ENCODE data around the gene TJP1. TPM values are rescaled to one million over a fixed set of nuclear protein-coding genes. Genes with fewer than 3 reads are reported as not detected.

TJP1 gene
- total RNA-seq, 4 donors from 2014 or later = 72.4 to 191 (median 136) TPM

- no peak overlapping the region for H3K27ac ChIP-seq
- H3K9me3 ChIP-seq = no peaks in the 10 kb centered on the region
- intact Hi-C loops (cut with DNase I; ENCODE audit: low total_unique reads) = no loop called here
- H3K27me3 ChIP-seq = no peaks in the 10 kb centered on the region
- no peak for TF ChIP-seq POLR2A (IDR thresholded peaks at IDR 0.05)
- TF ChIP-seq, protein P1, sequence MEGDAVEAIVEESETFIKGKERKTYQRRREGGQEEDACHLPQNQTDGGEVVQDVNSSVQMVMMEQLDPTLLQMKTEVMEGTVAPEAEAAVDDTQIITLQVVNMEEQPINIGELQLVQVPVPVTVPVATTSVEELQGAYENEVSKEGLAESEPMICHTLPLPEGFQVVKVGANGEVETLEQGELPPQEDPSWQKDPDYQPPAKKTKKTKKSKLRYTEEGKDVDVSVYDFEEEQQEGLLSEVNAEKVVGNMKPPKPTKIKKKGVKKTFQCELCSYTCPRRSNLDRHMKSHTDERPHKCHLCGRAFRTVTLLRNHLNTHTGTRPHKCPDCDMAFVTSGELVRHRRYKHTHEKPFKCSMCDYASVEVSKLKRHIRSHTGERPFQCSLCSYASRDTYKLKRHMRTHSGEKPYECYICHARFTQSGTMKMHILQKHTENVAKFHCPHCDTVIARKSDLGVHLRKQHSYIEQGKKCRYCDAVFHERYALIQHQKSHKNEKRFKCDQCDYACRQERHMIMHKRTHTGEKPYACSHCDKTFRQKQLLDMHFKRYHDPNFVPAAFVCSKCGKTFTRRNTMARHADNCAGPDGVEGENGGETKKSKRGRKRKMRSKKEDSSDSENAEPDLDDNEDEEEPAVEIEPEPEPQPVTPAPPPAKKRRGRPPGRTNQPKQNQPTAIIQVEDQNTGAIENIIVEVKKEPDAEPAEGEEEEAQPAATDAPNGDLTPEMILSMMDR (IDR thresholded peaks at IDR 0.05) = no peak
- no peaks in the 10 kb centered on the region for H3K4me1 ChIP-seq
- DNase-seq = no peak
- no peaks in the 10 kb centered on the region for H3K36me3 ChIP-seq
- H3K4me3 ChIP-seq = no peak overlapping the region
These were observed 94.4 kb downstream of the TJP1 start for GRCh38 chr15:29727871-29728270.

- H3K4me3 ChIP-seq = no peak overlapping the region
- H3K27me3 ChIP-seq = no peaks in the 10 kb centered on the region
- DNase-seq = no peak
- intact Hi-C loops (cut with DNase I; ENCODE audit: low total_unique reads) = no loop called here
- no peak for TF ChIP-seq POLR2A (IDR thresholded peaks at IDR 0.05)
- TF ChIP-seq, protein P1 (IDR thresholded peaks at IDR 0.05) = no peak
- H3K27ac ChIP-seq = no peak overlapping the region
- peaks cover 0 to 10% of the 10 kb centered on the region in 2 donors for H3K9me3 ChIP-seq
- no peaks in the 10 kb centered on the region for H3K36me3 ChIP-seq
- H3K4me1 ChIP-seq = no peaks in the 10 kb centered on the region
These were observed 95.7 kb downstream of the TJP1 start for GRCh38 chr15:29726553-29726952.

GRCh38 chr15:29724026-29724425 lies 98.2 kb downstream of the TJP1 start:
- peaks cover 0 to 10% of the 10 kb centered on the region in 2 donors for H3K9me3 ChIP-seq
- no peak for DNase-seq
- no peaks in the 10 kb centered on the region for H3K4me1 ChIP-seq
- H3K4me3 ChIP-seq = no peak overlapping the region
- no peaks in the 10 kb centered on the region for H3K36me3 ChIP-seq
- TF ChIP-seq, protein P1 (IDR thresholded peaks at IDR 0.05) = no peak
- TF ChIP-seq POLR2A (IDR thresholded peaks at IDR 0.05) = no peak
- intact Hi-C loops (cut with DNase I; ENCODE audit: low total_unique reads) = no loop called here
- H3K27me3 ChIP-seq = no peaks in the 10 kb centered on the region
- H3K27ac ChIP-seq = no peak overlapping the region

- Histone ChIP-seq H3K27ac (no peak overlapping the region), H3K4me1 (no peaks in the 10 kb centered on the region), H3K36me3 (no peaks in the 10 kb centered on the region), H3K9me3 (no peaks in the 10 kb centered on the region), H3K27me3 (no peaks in the 10 kb centered on the region), H3K4me3 (no peak overlapping the region)
- intact Hi-C loops (cut with DNase I; ENCODE audit: low total_unique reads) = no loop called here
- DNase-seq = no peak
- no peak for TF ChIP-seq POLR2A (IDR thresholded peaks at IDR 0.05)
- TF ChIP-seq, protein P1 (IDR thresholded peaks at IDR 0.05) = no peak
These were observed 108.5 kb downstream of the TJP1 start for GRCh38 chr15:29713784-29714183.

- no peaks in the 10 kb centered on the region for H3K4me1 ChIP-seq
- DNase-seq = no peak
- TF ChIP-seq POLR2A (IDR thresholded peaks at IDR 0.05) = no peak
- TF ChIP-seq, protein P1 (IDR thresholded peaks at IDR 0.05) = no peak
These were observed 110.0 kb downstream of the TJP1 start for GRCh38 chr15:29712149-29712885.

More at GRCh38 chr15:29712149-29712885, 110.0 kb downstream of the TJP1 start:
- Histone ChIP-seq H3K27ac (no peak overlapping the region), H3K36me3 (no peaks in the 10 kb centered on the region), H3K9me3 (no peaks in the 10 kb centered on the region), H3K27me3 (no peaks in the 10 kb centered on the region), H3K4me3 (no peak overlapping the region)
- intact Hi-C loops (cut with DNase I; ENCODE audit: low total_unique reads) = no loop called here
